Natural killer cell (primary cell): ENCODE results near the gene CDKN3. TPM values are rescaled to one million over a fixed set of nuclear protein-coding genes. Genes with fewer than 3 reads are reported as not detected.

Source experiments
- ATAC-seq, 3 donors: fragments of 150-1000 bp in 2 of 3; fragments of 200-7000 bp in 1 of 3; cut with Tn5 transposase; 1 replicate in 1 of 3; 2 replicates in 2 of 3; pipeline ENCODE4 v1.10.0; 2021; ENCODE audit warnings: mild to moderate bottlenecking in 2 of 3, moderate library complexity in 2 of 3
- DNase-seq, 2 donors: peaks; one replicate each; pipeline versions ENCODE4 v3.0.0 to v3.0.0-alpha.2; 2013 to 2021; ENCODE audit warnings: mixed read lengths in 1 of 2
- H3K27ac ChIP-seq: one replicate; pipeline ENCODE4 v1.5.1; 2013; ENCODE audit warnings: mild to moderate bottlenecking, low read length
- H3K27me3 ChIP-seq: one replicate; pipeline ENCODE4 v1.6.1; 2013; ENCODE audit warnings: low read length; ENCODE audit not compliant: control insufficient read depth, insufficient read depth
- H3K36me3 ChIP-seq: one replicate; pipeline ENCODE4 v1.6.1; 2013; ENCODE audit warnings: low read length; ENCODE audit not compliant: control insufficient read depth, insufficient read depth
- H3K4me1 ChIP-seq: one replicate; pipeline ENCODE4 v1.6.1; 2013; ENCODE audit warnings: low read length; ENCODE audit not compliant: control insufficient read depth, insufficient read depth
- H3K4me3 ChIP-seq: one replicate; pipeline ENCODE4 v1.5.1; 2013; ENCODE audit warnings: low read length
- H3K9me3 ChIP-seq: one replicate; pipeline ENCODE4 v1.6.1; 2013; ENCODE audit warnings: low read length; ENCODE audit not compliant: control insufficient read depth, insufficient read depth
- H3K27ac Mint-ChIP-seq, 2 donors: one replicate each; pipeline ENCODE4 v1.8.0; 2022; ENCODE audit warnings: mild to moderate bottlenecking in 2 of 2, mixed read lengths in 2 of 2, moderate library complexity in 1 of 2
- H3K27me3 Mint-ChIP-seq, 2 donors: one replicate each; pipeline ENCODE4 v1.8.0; 2022; ENCODE audit warnings: low read depth in 2 of 2, mixed read lengths in 2 of 2
- H3K36me3 Mint-ChIP-seq: one replicate; pipeline ENCODE4 v1.8.0; 2022; ENCODE audit warnings: mixed read lengths
- H3K4me1 Mint-ChIP-seq, 2 donors: one replicate each; pipeline ENCODE4 v1.8.0; 2022; ENCODE audit warnings: mixed read lengths in 2 of 2
- H3K4me3 Mint-ChIP-seq: one replicate; pipeline ENCODE4 v1.8.0; 2022; ENCODE audit warnings: mild to moderate bottlenecking, moderate library complexity, mixed read lengths
- H3K9me3 Mint-ChIP-seq, 2 donors: one replicate each; pipeline ENCODE4 v1.8.0; 2022; ENCODE audit warnings: mixed read lengths in 2 of 2
- CTCF ChIP-seq: fragments of 200-600 bp; IDR thresholded peaks from one replicate; pipeline ENCODE4 v1.8.0; 2022; ENCODE audit warnings: antibody characterized with exemption
- WGBS: methylation state at CpG from one replicate; pipeline ENCODE4 v1.1.7; 2013; ENCODE audit warnings: missing lambda C conversion rate; ENCODE audit not compliant: insufficient coverage; 5-methylcytosine and 5-hydroxymethylcytosine counted together
- intact Hi-C: fragments of 100-400 bp; cut with micrococcal nuclease; formaldehyde crosslinking; loops from one replicate; pipeline ENCODE4 v1.14.2; 2022
- total RNA-seq, 4 donors: library from RNA; stranded (reverse); fragments of 120-200 nt in 1 of 4; gene quantifications; one replicate each; pipeline versions ENCODE4 v1.2.3 to v1.2.4, GENCODE V29; 2013 to 2022

Gene CDKN3
- total RNA-seq, 3 donors from 2014 or later (not counting 1 experiment from before 2014, with no cell fraction given): 0.89 to 3.0 (median 1.8) TPM

DNA sequence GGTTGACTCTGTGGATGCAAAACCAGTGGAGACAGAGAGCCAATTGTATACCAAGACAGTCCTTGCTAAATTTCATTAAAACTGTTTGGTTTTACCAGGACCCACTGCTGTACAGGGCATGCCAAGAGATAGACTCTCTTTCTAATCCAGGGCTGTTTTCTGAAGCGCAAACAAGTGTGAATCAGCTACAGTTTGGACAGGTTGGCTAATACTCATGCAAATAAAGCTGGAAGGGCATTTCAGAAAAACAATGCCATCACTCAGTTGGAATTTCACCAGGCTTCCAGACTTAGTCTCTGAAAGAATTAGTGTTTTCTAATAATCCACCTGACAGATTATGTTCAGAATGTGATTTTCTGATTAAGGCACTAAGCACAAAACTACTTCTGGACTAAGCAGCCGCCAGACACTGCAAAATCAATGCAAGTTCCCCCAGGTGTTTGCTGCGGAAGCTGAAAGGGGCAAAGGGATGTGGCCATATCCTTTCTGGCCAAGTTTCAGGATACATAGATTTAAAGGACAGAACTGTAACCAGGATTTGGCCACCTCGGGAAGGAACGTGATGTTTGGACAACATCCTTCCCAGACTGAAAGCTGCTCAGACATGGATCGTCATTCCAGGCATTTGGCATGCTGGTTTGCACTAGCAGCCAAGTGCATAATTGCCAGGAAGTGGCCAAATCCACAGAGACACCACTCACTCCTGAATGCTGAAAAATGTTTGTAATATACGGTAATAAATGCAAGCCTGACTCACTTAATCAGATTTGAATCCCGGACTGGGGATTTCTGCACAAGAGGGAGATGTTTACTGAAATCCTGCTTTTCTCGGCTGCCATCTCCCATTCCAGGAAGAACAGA, 32.0 kb upstream of the CDKN3 start:
- Histone ChIP-seq H3K27ac (no peak overlapping the region), H3K27me3 (no peaks in the 10 kb centered on the region), H3K36me3 (no peaks in the 10 kb centered on the region), H3K4me3 (no peak overlapping the region), H3K9me3 (no peaks in the 10 kb centered on the region), H3K4me1 (no peaks in the 10 kb centered on the region)
- no peak for ATAC-seq
- Mint-ChIP-seq H3K27ac (no peak overlapping the region), H3K36me3 (no peaks in the 10 kb centered on the region), H3K4me3 (no peak overlapping the region), H3K27me3 (peaks cover 16% of the 10 kb centered on the region in 2 donors), H3K9me3 (no peaks in the 10 kb centered on the region), H3K4me1 (peaks cover 0 to 4% of the 10 kb centered on the region in 2 donors)
- TF ChIP-seq CTCF: no peak
- no peak for DNase-seq
- WGBS: 86% methylated on average over 9 of the region's 9 CpGs
- intact Hi-C loops: no loop called here

GRCh38 chr14:54366736-54367735, 29.8 kb upstream of the CDKN3 start:
- H3K4me3 Mint-ChIP-seq: no peak overlapping the region
- H3K9me3 Mint-ChIP-seq: no peaks in the 10 kb centered on the region
- peaks cover 0 to 4% of the 10 kb centered on the region in 2 donors for H3K4me1 Mint-ChIP-seq
- Histone ChIP-seq H3K27me3 (no peaks in the 10 kb centered on the region), H3K4me1 (no peaks in the 10 kb centered on the region), H3K9me3 (no peaks in the 10 kb centered on the region), H3K4me3 (no peak overlapping the region), H3K27ac (no peak overlapping the region), H3K36me3 (no peaks in the 10 kb centered on the region)
- peak; percentile 64 to 67 (median 67) for ATAC-seq
- DNase-seq: peak in 1 of 2 donors; percentile 63
- no peak overlapping the region for H3K27ac Mint-ChIP-seq
- no peak for TF ChIP-seq CTCF
- WGBS: 84% methylated on average over 7 of the region's 9 CpGs
- intact Hi-C loops: no loop called here
- H3K27me3 Mint-ChIP-seq: peaks cover 0 to 7% of the 10 kb centered on the region in 2 donors
- H3K36me3 Mint-ChIP-seq: no peaks in the 10 kb centered on the region

- Histone ChIP-seq H3K27me3 (no peaks in the 10 kb centered on the region), H3K36me3 (no peaks in the 10 kb centered on the region), H3K9me3 (no peaks in the 10 kb centered on the region), H3K4me1 (no peaks in the 10 kb centered on the region), H3K4me3 (no peak overlapping the region), H3K27ac (no peak overlapping the region)
- ATAC-seq: no peak
- intact Hi-C loops: no loop called here
- 95% methylated on average over 4 of the region's 4 CpGs for WGBS
- Mint-ChIP-seq H3K27me3 (peaks cover 0 to 6% of the 10 kb centered on the region in 2 donors), H3K9me3 (no peaks in the 10 kb centered on the region), H3K4me3 (no peak overlapping the region), H3K36me3 (no peaks in the 10 kb centered on the region), H3K27ac (no peak overlapping the region), H3K4me1 (peaks cover 0 to 4% of the 10 kb centered on the region in 2 donors)
- no peak for DNase-seq
- no peak for TF ChIP-seq CTCF
These were observed 28.5 kb upstream of the CDKN3 start for GRCh38 chr14:54368291-54368690.
